Suppressor macrophage treated with lipopolysaccharide for 4 hours (primary cell): ENCODE results near the gene RCE1.

Experiments
- DNase-seq: peaks from one replicate; pipeline ENCODE4 v3.0.0-alpha.2; 2020

Gene RCE1

DNA sequence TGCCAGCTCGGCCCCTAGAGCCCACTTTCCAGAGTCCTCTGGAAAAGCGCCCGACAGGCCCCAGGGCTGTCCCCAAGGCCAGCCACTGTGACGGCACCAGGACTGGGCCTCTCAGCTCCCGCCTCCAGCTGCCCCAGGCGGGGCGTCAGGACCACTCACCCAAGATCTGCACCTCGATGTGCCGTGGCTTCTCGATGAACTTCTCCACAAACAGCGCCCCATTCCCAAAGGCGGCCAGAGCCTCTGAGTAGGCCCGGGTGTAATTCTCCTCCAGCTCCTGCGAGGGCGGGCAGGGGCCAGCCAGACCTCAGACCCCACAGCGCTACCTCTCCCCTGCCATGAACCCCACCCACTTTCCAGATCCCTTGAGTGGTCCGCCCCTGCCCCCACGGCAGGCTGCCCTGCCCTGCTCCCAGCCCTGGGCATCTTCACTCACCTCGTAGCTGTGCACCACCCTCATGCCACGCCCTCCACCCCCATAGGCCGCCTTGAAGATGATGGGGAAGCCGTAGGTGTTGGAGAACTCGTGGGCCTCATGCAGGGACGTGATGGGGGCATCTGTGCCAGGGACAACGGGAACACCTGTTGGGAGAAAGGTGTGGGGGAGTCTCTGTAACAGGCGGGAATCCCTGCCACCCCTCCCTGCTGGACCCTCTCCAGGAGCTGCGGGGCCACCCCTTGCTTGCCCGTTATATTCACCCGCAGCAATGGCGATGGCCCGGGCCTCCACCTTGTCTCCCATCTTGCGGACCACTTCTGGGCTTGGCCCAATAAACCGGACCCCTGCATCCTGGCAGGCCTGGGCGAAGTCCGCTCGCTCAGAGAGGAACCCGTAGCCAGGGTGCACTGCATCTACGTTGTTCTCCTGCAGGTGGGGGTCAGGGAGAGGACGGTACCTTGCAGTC is 27.6 kb downstream of the RCE1 start:
- DNase-seq, result no peak

DNA sequence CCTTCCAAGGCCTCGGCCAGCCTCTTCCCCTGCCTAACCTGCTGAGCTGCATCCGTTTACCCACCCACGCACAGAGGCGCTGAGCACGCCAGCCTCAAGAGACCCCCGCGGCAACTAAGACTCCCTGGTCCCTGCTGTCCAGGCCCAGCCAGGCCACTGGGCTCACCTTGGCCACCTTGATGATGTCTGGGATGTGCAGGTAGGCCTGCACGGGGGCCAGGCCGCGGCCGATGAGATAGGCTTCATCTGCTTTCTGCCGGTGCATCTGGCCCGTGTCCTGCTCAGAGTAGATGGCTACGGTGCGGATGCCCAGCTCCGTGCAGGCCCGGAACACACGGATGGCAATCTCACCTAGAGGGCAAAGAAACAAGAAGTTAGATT is 28.3 kb downstream of the RCE1 start:
- no peak for DNase-seq

DNA sequence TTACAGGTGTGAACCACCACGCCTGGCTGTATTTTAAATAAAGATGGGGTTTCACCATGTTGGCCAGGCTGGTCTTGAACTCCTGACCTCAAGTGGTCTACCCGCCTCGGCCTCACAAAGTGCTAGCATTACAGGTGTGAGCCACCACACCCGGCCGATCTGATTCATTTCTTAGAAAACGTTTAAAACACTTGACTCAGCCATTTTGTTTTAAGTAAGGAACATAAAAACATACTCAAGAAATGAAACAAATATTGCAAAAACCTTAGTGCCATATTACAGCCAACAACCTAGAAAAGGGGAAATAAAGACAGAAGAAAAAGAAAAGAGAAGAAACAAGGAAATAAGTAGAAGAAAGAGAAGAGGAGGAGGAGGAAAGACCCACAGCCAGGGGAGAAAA is 31.0 kb downstream of the RCE1 start:
- DNase-seq, result no peak

DNA sequence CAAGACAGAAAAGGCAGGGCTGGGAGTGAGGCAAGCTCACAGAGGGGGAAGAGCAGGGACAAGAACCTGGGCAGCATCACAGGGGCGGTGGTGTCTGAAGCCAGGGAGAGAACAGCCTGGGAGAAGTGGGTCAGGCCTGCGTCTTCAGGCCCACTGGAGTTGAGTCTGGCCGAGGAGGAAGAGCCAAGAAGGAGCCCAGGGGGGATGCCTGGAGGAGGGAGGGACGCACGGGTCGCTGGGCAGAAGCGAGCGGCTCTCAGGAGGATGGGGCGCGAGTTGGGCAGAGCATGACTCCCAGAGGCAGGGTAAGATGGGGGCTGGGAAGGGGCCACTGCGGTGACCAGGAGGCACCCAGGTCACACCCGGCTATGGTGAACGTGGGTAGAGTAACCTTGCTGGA is 32.1 kb downstream of the RCE1 start:
- no peak for DNase-seq

DNA sequence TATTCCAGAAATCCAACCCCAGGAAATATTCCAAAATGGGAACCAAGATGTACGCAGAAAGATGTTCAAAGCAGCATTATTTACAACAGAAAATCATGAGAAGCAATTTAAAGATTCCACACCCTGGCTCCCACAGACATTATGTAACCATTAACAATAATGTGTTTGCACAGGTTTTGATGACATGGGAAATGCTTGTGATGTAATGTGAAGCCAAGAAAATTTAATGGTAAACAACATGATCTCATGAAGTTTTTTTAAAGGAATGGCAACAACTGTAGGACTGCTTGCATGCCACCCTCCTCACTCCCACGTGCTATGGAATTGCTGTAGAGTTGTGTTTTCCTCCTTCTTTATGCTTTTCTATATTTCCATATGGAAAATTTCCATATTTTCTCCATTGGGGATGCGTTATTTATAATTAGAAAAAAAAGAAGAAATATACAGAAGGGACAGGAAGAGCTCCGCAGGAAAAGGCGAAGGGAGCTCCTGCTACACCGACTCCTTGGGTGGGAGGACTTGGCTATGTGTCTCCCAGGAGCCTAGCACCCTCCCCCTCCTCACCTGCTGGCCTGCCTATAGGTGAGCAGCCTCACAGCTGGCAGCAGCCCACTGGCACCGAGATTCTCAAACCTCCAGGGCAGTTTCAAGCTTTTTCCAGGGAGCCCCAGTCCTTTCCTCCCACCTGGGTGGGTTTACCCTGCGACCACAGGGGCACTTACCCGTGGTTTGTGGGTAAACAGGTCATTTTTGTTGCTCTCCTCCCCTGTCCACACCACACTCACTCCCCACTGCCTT is 34.5 kb downstream of the RCE1 start:
- no peak for DNase-seq

DNA sequence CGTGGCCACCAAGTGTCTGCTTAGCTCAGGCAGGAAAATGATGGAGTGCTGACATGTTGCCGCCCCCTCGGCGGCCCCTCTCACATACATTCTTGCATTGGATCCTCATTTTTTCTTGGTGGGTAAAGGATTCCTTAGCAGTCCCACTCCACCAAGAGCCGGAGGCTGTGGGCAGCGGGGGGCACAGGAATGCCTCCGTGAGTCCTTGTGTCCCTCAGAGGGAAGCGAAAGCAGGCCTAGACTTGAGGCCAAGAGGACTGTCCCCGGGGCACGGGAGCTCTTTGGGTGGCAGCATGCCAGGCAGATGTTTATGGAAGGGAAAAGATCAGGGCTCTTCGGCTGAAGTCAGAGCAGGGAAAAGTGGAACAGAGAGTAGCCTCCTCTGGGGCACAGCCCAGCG is 35.2 kb downstream of the RCE1 start:
- DNase-seq, result no peak

DNA sequence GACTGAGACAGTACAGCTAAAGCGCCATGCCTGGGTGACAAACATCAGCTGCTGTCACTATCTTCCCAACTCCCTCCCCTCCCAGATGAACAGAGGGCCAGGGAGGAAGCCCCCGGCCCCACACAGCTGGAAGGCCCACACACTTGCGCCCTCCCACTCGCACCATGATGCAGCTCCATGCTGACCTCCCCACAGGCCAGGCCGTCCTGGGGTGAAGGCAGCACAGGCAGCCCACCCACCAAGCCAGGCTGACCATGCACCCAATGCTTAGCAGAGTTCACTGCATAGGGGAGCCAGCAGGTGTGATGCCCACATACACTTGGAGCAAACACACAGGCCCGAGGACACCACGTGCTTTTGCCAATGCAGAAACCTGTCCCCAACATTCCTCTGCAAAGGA is 35.8 kb downstream of the RCE1 start:
- DNase-seq, result no peak

DNA sequence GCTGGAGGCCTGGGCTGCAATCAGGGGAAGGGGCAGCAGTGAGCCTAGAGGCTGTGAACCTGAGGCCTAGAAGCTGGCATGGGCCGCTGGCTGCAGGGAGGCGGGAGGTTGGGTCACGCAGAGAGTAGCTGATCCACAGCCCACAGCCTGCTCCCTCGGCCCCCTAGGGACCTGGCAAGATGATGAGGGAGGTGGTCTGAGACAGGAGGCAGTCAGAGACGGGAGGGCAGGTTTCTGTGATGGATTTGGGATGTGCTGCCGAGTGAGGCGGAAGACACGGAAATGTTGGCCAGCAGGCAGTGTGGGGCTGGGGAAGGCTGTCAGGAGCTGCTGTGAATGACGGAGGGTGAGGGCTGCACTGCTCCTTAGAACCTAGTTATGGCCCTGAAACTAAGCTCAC is 36.3 kb downstream of the RCE1 start:
- no peak for DNase-seq

DNA sequence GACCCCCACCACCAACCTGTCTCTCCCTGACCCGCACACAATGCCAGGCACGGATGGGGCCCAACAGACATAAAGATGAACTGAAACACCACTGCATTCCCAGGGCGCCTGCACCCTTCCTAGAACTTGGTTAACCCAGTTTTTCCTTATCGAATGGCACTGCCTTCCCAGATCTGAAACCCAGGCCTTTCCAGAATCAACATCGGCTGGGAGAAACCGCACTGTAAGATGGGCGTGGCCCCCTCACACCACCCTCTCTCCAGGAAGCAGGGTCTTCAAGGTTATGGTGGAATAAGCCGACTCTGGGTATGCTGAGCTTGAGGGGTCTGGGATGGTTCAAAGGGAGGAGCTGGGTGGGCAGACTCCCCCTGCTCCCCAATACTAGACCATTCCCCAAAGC is 36.8 kb downstream of the RCE1 start:
- no peak for DNase-seq

DNA sequence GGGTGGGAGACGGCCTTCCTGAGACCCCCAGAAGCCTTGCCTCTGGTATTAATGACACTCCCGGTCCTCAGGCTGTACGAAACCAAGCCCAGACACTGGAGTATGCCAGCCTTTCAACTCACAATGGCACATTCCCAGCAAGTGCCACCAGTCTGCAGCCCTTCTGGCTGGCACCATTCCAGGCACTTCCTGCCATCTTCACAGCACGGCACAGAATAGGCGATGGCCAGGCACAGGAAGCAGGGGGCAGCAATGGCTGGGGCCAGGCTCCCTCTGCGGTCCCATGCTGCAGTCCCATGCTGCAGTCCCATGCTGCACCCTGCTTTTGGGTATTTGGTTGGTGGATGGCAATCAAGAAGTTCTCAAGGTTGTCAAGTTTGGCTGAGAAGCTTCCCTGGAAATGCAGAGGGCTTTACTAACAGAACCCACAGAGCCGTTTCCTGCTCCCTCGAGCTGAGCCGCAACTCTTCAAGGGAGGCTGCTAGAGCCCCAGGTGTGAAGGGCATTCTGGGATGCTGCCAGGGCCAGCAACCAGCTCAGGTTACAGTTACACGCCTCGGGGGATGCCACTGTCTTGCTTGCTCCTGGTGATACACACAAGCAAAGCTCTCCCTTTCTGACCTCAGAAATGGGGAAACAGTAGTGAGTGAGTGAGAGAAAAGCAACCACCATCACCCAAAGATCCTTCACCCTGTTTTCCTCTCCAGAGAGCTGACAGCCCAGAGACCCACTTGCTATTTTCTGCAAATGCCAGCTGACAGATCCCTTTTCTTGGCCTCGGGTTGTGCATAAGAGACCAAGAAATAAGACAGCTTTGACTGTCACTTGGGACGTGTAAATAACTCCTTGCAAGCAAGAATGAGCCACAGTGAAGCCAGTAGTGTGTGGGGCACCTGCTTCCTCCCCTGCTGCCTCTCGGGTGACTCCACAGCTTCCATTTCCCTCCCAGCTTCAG is 37.5 kb downstream of the RCE1 start:
- no peak for DNase-seq

DNA sequence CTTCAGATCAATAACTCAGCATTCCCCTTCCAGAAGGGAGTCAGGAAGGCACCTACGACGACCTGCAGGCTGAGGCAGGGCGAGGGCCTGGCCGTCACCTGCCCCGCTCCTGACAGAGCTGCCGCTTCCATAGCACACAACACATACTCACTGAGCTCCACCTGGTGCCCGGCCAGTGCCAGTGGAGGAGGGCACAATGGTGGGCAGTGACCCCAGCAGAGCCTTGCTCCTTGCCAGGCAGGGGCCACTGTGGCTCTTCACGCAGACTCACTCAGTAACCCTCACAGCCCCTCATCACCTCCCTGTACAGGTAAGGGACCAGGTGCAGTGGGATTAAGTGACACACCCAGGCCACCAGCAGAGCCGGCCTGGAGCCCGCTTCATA is 38.2 kb downstream of the RCE1 start:
- DNase-seq, result no peak

DNA sequence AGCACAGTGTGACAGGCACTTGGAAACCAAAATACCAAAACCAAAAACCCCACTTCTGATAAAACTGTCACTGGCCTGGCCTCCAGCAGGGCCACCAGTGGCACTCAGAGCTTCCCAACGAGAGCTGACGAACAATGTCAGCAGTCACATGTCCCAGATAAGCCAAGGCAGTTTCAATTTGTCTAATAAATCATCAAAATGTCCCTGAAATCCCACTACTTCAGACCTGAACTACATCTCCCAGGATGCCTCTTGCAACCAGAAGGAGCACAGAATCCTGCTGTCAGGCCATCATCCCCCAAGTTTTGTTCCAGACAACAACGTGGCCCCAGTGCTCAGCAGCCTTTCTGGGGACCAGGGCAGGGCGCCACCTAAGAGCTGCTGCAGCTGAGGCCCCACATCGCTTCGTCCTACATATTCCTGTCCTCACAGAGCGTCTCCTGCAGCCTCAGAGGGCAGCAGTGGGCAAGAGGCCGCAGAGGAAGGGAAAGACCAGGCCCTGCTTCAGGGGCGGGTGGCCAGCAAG is 38.7 kb downstream of the RCE1 start:
- no peak for DNase-seq

DNA sequence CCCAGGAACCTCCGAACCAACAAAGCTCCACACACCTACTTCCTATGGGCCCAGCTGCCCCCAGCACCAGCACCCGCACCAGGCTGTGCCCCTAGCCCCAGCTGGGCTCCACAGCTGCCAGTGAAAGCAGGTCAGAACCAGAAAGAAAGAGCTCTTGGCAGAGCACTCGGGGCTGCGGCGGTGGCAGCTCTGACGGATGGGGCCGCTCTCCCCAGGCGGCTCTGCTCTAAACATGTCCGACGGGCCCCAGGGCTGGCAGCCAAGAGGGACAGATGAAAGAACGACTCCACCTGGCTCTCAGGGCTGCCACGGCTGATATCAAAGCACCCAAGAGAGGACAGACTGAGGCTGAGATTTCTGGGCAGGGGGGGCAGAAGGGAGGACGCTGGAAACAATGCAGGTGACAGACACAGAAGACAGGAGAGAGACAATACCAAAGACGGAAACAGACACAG is 39.3 kb downstream of the RCE1 start:
- no peak for DNase-seq

DNA sequence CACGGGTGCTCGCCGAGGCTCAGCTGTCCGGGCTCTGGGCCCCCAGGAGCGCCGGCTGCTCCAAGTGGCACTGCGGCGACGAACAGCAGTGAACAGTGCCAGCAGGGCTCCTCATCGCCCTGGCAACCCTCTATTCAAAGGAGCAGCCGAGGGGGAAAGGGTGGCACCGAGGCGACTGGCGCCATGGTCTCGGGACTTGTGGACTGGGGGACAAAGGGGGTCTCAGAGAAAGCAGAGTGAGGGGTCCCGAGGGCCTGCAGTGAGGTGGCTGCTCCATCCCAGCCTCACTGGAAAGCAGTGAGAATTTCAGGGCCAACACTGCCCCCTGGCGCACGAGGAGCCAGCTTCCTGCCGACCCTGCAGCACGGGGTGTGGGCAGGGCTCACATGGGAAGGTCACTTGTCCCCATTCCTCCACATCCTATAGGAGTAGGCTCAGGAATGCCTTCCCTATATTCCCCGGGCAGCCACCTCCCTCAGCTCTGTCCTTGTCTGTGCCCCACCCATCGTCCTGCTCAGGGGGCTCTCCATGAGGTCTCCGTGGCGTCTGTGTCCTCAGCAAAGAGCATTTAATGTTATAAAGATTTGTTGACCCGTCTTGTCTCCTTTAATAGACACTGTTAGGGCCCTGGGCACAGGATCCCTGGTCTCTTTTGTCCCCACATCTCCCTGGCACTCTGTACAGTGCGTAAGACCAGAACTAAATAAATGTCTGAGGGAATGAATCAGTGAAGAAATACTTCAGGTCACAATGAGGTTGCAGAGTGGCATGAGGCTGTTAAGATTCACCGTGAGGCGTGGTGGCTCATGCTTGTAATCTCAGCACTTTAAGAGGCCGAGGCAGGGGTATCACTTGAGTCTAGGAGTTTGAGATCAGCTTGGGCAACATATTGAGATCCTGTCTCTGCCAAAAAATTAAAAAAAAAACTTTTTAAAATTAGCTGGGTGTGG is 40.0 kb downstream of the RCE1 start:
- peak; percentile 68 for DNase-seq

DNA sequence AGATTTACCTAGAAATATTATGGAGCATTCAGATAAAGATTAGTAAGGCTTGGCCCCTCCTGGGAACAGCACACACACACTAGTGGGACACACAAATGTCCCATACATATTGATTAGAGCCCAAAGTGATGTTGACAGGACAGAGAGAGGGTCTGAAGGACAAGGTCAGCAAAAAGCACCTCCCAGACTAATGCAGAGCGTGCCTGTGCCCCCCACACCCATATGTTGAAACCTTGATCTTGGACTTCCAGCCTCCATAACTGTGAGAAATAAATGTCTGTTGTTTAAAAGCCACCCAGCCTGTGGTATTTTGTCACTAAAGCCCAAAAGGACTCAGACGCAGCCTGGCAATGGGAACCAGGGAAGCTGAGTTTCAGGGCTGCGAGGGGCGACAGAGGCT is 41.2 kb downstream of the RCE1 start:
- DNase-seq, result no peak

DNA sequence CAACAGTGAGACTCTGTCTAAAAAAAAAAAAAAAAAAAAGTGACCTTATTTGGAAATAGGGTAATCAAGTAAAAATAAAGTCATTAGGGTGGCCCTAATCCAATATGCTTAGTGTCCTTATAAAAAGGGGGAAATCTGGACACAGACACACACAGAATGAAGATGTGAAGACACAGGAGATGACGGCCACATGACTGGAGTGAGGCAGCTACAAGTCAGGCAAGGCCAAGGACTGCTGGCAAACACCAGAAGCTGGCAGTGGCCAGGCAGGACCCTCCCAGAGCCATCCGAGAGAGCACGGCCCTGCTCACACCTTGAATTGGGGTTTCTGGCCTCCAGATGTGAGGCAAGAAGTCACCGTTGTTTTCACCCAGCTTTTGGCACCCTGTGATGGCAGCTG is 42.2 kb downstream of the RCE1 start:
- DNase-seq, result no peak

DNA sequence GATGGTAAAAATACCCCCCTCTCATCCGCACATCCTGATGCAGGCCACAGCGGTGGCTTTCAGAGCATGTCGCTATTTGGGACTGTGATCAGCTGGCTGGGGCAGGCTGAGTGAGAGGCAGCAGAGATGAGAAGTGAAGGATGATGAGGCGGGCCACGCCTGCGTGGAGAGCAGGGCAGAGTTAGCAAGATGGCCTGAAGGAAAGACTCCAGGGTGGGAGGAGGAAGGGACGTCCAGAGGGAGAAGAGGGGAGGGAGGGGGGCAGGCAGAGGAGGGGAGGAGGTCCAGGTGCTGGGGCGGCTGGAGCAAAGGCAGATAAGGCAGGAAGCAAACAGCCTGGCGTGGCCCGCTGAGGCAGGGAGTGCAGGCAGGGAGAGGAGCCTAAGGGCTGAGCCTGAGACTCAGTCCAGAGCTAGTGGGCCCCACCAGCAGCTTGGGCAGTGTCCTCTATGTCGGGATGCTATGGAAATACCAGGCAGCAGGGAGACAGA is 42.8 kb downstream of the RCE1 start:
- no peak for DNase-seq

DNA sequence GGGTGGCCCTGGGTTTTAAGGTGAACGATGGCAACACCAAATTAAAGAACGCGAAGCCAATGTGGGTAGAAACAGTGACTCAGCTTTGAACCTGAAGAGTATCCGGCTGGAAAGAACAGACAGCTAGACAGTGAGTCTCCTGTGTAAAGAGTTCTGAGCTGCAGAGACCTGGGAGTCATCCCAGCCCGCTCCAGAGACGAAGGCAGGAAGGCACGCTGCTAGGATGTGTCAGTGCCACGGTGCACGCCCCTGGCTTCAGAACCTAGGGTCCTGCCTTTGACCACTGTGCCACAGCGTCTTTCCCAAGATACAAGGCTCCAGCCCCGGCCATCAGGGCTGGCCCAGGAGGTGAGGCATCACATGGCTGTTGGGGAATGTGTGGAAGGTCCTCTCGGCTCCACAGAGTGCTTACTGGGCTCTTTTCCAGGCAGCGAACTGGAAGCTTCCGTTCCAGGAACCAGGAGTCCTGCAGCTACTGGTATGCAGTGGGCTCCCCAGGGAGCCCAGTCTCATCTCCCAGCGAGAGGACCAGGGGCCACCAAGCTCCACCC is 43.5 kb downstream of the RCE1 start:
- DNase-seq, result no peak

DNA sequence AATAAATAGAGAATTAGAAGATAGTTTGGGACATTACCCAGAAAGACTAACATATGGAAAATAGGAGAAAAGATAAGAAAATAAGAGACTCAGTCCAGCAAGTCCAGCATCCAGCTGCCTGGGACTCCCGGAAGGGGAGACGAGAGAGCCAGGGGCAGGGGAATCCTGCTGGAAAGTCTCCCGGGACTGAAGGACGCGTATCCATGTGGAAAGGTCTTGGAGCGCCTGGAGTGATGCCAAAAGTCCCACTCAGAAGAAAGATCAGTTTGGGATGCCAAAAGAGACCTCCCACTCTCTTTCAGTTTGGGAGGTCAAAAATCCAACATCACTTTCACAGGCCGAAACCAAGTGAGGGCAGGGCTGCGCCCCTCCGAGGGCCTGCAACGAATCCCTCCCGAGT is 44.3 kb downstream of the RCE1 start:
- DNase-seq, result no peak

DNA sequence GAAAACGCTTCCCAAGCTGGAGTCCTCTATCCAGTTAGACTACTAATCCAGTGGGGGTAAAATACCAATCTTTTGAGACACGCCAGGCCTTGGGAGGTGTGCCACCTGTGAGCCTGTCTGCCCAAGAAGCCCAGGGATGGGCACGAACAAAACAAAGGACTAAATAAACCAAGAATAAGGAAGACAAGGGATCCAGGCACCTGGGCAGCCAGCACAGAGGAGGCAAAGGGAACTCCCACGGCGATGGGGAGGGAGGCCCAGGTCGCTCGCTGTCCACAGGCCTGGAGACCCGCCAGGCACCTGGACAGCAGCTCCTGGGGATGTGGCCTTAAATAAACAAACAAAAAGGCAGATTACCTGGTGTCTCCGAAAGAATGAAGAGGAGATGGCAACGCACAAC is 45.0 kb downstream of the RCE1 start:
- no peak for DNase-seq

DNA sequence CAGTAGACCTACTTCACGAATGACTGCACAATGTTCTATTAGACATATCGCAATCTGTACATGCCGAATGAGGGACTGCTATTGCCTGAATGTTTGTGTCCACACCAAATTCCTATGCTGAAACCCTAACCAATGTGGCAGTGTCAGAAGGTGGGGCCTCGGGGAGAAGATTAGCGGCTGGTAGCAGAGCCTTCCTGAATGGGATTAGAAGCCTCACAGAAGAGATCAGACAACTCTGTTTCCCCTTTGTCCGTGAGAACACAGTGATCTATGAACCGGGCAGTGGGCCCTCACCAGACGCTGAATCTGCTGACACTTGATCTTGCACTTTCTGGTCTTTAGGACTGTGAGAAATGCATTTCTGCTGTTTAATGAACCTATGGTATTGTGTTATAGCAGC is 46.7 kb downstream of the RCE1 start:
- DNase-seq, result no peak
